GM21423 (cell line): ENCODE results near the gene XYLT2.
"Not testable (repeated sequence)": the region's sequence is repeated elsewhere in the genome, so short reads cannot be mapped to it uniquely, and the experiment has no call there.

Source experiments
- ATAC-seq: cut with Tn5 transposase; IDR thresholded peaks from one replicate; pipeline ENCODE4 v1.9.1; 2021; ENCODE audit warnings: mild to moderate bottlenecking, moderate library complexity; ENCODE audit not compliant: unreplicated experiment

Gene XYLT2

DNA sequence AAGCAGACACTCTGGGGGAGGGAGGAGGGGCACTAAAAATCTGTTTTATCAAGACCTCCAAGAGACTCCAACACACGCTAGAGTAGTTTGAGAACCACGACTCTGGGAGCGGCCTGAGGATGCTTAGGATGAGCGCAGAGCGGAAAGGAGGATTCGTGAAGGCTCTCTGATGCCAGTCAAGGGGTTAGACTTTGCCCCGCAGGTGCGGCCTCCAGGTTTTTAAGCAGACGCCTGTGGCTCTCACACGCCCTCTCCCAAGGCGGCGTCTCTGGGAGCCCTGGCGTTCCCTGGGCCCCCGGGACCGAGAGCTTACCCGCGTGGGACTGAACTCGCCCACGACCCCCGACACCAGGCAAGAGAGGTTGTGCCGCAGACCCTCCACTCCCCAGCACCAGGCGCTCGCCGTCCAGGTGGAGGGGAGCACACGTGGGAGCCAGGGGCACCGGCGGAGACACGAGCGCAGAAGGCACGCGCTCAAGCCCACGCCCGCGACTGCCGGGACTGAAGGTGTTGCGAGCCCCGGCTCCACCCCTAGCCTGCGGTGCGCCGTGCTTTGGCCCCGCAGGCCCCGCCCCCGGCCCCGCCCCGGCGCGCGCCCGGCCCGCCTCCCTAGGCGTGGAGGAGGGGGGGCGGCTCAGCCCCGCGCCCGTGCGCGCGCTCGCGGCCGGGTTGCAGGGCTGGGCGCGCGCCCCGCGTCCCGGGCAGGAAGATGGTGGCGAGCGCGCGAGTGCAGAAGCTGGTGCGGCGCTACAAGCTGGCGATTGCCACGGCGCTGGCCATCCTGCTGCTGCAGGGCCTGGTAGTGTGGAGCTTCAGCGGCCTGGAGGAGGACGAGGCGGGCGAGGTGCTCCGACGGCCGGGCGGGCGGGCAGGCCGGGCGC lies at the start of gene XYLT2:
TSS of gene XYLT2 (plus strand) at position 695 of the 881 bp plus-strand sequence. CDS start at position 710, 15 bp downstream.
- peak; percentile 76 for ATAC-seq

DNA sequence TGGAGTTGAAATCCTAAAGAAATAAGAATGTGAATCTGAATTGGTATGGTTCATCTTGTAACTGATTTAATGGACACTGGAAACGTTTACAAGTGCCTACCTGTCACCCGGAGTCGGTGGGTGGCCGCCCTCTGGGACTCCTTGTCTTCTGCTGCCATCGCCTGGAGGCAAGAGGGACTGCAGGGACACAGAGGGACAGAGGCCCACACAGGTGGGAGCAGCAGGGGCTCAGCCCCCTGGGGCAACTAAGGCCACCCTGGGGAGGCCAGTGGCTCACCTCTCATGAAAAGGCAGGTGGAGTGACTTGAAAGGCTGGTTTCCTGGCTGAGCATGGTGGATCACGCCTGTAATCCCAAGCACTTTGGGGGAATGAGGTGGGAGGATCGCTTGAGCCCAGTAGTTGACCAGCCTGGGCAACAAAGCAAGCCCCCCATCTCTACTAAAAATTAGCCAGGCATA lies 48.5 kb upstream of the XYLT2 start:
- no peak for ATAC-seq

DNA sequence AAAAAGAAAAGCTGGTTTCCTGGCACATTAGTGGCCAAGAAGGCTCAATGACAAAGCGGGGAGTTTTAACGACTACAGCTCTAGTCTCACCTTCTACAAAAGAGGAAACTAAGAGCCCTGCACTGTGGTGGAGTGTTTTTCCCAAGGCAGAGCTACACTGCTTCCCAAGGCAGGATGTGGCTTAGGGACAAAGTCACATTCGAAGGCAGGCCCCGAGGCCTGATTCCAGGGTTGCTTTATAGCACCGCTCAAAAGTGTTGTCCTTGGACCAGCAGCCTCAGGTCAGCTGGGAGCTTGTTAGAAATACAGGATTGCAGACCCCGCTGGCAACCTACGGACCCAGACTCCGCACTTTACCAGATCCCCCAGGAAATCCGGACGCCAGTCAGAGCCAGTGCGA lies 47.9 kb upstream of the XYLT2 start:
- no peak for ATAC-seq

DNA sequence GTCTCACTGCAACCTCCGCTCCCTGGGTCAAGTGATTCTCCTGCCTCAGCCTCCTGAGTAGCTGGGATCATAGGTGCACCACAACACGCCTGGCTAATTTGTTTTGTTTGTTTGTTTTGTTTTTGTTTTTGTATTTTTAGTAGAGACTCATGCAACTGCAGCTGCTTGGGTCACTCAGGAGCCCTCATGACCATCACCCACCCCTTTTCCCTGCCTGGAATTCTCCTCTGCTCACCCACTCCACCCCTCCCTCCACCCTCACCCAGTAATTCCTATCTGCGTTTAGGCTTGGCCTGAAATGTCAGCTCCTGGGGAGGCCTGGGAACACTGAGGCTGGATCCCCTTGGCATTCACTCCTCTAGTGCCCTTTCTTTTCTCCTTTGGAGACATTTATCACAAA lies 46.1 kb upstream of the XYLT2 start:
- no peak for ATAC-seq

DNA sequence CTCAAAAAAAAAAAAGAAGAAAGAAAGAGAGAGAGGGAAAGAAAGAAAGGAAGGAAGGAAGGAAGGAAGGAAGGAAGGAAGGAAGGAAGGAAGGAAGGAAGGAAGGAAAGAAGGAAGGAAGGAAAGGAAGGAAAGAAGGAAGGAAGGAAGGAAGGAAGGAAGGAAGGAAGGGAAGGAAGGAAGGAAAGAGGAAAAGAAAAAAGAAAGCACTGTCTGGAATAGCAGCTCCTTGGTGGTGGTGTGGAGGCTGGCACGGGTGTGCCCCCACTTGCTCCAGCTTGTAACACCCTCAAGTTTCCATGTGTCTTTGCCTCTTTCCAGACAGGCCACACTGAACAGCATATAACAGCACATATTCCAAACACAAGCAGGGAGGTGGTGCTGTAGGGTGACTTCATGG lies 45.1 kb upstream of the XYLT2 start:
- ATAC-seq, result not testable (repeated sequence)

DNA sequence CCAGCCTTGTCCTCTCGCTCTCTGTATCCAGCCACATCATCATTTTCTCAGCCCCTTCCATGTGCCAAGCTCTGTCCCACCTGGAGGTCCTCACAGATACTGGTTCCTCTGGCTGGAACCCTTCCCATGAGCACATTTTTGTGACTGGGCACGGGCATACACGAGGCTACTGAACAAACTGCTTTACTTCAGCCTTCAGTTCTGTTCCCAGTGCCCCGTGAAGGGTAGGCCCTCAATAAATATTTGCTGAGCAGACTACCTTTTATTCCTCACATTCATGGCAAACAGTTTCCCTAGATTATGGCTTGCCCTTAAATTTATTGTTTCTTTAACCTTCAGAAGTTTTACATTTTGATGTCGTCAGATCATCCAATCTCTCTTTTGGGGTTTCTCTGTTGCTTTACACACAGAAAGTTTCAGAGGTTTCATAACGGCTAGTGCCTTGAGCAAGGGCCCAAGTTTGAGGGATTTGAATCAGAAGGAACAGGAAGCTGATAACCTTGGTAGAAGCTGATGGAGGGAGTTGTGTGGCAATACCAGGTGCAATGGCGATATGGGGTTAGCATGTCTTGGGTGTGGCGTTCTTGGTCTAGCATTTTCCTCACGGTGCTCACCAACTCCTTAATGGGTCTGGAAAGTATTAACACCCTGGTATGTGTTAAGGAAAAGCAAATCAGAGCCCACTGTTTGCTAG lies 43.9 kb upstream of the XYLT2 start:
- no peak for ATAC-seq

DNA sequence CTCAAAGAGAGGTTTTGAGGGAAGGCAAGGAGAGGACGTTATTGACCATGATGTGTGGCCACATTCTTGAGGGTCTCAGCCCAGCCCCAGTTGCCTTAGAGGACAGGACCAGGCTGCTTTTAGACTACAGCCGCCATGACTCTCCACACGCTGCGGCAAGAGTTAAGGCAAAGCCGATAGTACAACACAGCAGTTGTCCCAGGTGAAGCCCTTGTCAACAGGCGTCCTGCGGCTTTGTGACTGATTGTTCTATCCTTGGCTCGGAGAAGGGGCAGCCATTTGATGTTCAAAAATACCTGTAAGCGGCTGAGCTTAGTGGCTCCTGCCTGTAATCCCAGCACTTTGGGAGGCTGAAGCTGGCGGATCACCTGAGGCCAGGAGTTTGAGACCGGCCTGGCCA lies 42.9 kb upstream of the XYLT2 start:
- ATAC-seq, result no peak

DNA sequence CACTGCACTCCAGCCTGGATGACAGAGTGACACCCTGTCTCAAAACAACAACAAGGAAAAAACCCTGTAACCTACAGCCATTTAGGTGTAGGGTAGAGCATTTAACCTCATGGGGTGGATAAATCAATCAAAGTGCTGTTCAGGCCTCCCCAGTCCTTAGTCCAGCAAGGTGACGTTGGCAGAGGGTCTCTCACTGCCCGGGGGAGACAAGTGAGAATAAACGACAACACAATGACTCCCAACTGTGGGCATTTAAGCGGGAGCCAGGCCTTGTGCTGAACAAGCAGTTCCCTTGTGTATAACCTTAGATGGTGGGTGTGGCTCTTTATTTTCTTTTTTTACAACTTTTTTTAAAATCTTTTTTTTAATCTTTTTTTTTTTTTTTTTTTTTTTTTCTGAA lies 42.3 kb upstream of the XYLT2 start:
- ATAC-seq, result no peak

DNA sequence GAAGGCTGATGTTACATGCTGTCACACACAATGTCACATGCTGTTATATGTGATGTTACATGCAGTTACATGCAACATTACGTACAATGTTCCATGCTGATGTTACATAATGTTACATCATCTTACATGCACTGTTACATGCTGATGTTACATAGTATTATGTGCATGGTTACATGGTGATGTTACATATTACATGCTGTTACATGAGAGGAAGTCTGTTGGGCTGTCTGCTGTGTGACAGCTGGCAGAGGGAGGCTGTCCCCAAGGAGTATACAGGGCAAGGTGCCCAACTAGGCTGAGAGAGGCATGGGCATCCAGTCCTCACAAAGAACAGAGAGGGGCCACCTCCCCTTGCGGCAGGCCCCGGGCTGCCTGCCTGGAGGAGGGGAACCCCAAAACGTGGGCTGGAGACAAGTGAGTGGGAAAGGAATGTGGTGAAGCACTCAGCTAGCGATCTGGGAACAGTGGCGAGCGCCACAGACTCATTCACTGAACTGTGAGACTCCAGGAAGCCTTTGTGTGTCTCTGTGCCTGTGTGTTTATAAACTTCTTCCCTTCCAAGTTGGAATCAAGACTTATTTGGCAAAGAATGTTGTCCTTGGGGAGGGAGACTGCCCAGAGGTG lies 41.0 kb upstream of the XYLT2 start:
- ATAC-seq, result no peak

DNA sequence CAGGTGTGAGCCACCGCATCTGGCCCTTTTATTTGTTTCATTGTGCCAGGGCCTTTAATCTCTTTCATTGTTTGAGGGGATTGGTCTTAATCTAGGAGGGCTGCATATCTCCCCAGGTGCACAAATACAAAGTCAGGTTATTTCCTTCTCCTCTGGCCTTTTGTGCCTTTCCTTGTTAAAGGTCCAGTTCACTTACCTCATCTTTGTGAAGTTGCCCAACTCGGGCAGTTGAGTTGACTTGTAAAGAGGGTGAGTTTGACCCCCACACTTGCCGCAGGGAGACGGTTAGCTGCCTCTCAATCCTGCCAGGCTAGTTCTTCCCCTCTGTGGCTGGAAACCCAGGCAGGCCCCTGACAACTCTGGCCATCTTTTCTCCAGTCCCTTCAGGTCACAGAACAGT lies 38.3 kb upstream of the XYLT2 start:
- no peak for ATAC-seq

DNA sequence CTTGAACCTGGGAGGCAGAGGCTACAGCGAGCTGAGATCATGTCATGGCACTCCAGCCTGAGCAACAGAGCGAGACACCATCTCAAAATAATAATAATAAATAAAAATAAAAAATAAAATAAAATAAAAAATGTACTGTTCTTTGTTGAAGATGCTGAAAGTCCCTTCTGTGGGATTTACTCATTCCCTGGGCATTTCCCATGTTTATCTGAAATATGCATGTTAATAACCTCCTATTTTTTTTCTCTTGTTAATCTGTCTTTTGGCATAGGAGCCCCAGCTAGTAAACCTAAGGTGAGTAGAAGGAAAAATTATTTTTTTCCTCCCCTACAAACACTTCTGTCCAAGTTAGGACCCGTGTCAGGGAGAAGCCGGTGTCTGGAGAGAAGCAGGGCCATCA lies 37.3 kb upstream of the XYLT2 start:
- ATAC-seq, result no peak

DNA sequence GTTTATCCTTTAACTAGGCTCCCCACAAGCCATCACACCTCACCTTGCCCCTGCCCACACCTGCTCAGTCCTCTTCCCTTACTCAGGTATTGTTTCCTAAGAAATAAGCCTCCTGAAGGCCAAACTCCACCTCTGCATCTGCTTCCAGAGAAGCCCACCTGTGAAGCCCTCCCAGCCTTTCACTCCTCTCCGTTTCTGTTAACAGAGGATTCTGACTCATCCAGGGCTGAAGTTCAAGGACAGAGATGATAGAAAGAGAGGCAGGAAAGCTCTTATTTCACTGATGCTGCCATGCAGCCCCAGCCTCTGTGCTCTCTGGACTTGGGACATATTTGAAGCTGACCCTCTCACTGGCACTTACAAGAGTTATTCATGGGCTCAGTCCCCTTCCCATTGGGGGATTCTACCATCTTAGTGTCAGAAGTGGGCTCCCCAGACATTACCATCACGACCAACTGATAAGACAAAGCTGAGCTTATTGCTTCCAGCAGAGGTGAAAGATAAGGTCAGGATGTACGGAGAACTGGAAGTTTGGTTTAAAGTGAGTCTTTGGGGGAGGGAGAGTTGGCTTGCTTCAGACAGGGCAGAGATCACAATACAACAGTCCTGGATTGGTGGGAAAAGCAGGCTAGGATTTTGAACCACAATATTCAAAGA lies 35.3 kb upstream of the XYLT2 start:
- no peak for ATAC-seq

DNA sequence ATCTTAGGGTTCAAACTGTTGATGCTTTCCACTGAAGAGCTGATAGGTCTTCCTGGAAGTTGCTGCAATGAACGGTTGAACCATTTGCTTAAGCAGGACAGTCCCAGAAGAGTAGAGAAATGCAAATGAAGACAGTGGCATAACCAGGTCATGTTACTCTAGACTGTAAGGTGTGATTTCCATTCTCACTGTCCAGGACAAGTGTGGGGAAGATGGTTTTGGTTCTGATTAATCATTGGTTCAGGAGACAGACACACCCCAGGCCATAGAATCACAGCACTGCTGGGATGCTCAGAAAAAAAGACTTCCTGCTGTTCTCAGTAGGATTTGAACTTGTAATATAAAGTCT lies 34.8 kb upstream of the XYLT2 start:
- peak; percentile 53 for ATAC-seq

DNA sequence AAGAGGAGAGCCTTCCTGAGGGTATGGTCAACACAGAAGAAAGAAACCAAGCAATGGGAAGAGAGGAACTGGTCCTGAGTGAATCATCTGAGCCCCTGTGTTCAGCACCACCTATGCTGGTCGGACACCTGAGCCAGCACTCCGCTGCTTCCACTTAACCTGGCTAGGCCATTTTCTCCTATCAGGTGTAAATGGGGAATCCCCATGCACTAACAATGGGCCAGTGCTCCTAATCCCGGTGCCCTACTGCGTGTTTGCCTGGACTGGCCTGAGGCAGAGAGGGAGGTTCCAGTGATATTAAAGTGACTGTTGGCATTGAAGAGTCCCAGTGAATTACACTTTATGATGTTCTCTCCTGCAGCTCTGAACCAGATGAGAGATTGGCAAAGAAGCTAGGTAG lies 34.4 kb upstream of the XYLT2 start:
- ATAC-seq, result no peak

DNA sequence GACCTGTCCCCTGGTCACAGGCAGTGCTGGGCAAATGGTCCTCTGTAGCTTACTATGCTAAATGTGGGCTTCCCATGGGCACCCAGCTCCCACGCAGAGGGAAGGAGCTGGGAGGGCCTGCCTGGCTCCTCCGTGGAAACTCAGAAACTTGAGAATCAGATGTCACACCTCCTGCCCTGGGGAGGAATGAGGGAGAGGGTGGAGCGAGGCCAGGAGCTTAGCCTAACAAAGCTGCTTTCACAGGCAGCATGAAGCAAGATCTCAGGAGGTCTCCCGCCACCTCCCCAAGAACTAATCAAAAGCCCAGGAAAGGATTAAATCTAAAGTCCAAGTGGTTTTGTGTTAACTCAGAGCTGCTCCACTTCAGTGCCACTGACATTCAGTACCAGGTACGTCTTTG lies 33.6 kb upstream of the XYLT2 start:
- no peak for ATAC-seq

DNA sequence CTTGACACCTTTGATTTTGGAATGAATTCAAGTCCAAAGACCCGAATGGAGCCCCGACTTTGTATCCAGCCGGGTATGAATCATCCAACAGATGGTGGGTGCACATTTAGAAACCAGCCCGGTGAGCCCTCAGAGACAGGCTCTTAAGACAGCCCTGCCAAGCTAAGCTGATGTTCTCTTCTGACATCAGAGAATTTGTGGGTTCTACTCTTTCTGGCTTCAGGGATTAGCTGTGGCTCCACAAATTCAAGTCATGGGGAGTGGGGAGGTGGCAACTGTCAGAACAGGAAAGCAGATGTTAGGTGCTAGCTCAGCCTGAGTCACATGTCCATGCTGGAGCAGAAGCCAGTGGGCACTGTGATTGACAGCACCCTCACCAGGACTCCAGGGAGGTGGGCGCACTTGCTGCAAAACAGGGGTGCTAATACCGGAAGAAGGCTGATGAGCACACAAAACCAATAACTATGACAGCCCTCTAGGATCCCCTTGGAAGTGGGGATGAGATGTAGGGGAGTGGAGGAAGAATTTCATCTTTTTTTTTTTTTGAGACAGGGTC lies 31.4 kb upstream of the XYLT2 start:
- no peak for ATAC-seq

DNA sequence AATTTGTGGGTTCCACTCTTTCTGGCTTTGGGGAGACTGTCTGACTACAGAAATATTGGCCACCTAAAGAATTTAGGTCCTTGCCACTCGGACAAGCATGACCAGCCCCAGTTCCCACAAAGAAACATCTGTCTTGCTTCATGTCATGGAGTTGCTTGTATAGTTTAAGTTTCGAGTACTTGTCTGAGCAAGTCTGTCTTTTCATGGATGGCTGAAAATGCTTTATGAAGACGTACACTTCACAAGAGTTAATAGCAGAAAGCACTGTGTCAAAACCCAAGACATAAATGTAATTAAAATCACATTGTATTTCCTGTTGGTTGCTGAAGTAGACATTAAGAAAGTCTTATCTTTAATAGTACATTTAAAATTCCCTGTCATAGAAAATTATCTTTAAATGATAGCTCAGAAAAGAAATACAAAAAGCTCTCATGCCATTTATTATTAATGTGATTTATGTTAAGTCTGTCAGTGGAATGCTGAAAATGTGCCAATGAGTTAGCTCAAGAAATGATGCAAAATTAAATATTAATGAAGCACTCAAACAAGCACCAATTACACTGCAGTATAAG lies 29.8 kb upstream of the XYLT2 start:
- ATAC-seq, result no peak

DNA sequence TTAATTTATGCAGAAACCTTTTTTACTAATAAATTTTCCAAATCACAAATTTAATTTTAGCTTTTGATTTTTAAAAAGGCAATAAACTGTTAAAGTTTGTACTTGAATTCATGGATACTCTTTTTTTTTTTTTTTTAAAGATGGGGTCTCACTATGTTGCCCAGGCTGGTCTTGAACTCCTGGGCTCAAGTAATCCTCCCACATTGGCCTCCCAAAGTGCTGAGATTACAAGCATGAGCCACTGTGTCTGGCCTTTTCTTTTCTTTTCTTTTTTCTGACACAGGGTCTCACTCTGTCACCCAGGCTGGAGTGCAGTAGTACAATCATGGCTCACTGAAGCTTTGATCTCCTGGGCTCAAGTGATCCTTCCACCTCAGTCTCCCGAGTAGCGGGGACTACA lies 29.3 kb upstream of the XYLT2 start:
- ATAC-seq, result not testable (repeated sequence)

DNA sequence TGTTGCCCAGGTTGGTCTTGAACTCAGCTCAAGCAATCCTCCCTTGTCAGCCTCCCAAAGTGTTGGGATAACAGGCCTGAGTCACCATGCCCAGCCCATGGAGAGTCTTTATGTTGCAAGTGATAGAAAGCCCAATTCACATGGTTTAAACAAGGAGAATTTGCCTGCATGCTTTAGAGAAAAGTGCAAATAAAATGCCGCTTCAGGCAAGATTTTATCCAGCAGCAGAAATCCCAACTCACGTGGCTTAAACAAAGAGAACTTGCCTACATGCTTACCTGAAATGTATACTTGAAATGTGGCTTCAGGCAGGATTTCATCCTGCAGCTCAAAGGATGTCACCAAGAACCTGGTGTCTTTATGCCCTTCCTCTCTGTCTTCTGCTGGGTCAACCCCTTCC lies 28.8 kb upstream of the XYLT2 start:
- no peak for ATAC-seq

DNA sequence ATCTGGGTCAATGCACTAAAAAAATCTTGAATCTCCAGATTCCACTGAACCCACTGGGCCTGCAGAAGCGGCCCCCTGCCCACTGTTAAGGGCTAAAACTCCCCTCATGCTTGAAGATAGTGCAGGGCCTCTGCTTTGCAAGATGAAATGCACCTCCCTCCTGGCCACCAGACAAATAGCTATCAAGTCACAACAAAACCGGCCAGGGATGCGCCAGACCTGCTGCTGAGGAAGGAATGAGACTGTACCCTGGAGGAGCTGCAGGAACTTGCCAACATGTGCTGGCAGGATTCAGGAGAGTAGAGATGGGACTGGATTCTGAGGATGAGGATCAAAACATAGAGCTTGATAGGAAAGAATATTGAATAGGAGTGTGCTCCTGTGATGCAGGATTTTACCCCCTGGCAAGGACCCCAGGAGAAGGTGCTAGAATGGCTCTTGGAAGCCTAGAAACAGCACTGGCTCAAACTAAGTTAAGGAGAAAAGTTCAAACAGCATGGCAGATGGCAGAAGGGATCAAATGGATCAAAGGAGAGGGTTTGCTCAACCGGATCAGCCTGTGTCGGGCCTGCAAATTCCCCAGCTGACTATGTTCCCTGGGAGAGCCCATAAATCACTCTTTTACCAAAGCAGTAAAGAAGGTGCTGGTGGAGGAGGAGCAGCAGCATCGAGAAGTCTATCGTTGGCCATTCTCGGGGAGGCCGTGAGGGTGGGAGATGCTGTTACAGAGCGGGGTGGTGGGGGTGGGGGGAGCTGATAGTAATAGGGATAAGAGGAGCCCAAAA lies 27.2 kb upstream of the XYLT2 start:
- ATAC-seq, result no peak
